Sigmoid colon (tissue), 7 donors: ENCODE measurements around the gene SH3GL2. TPM values are rescaled to one million over a fixed set of nuclear protein-coding genes. Genes with fewer than 3 reads are reported as not detected.

Source experiments
- DNase-seq: peaks from one replicate; pipeline ENCODE4 v3.0.0-alpha.2; 2019
- H3K27ac ChIP-seq, 4 donors: fragments of 200-600 bp; sonication (generic); one replicate each; pipeline ENCODE4 v1.5.1; 2016 to 2019; ENCODE audit warnings: mild to moderate bottlenecking in 1 of 4
- H3K27me3 ChIP-seq, 3 donors: fragments of 200-600 bp; sonication (generic); one replicate each; pipeline ENCODE4 v1.5.1; 2019; ENCODE audit warnings: mild to moderate bottlenecking in 1 of 3
- H3K36me3 ChIP-seq, 4 donors: fragments of 200-600 bp; sonication (generic); one replicate each; pipeline ENCODE4 v1.5.1; 2016 to 2019
- H3K4me1 ChIP-seq, 4 donors: fragments of 200-600 bp; sonication (generic); one replicate each; pipeline ENCODE4 v1.5.1; 2017 to 2019
- H3K4me3 ChIP-seq, 4 donors: fragments of 200-600 bp; sonication (generic); one replicate each; pipeline ENCODE4 v1.5.1; 2017 to 2019; ENCODE audit warnings: mild to moderate bottlenecking in 2 of 4, moderate library complexity in 1 of 4
- H3K9me3 ChIP-seq, 4 donors: fragments of 200-600 bp in 3 of 4; sonication (generic) in 3 of 4; one replicate each; pipeline versions ENCODE4 v1.5.1 to v1.6.1; 2013 to 2019
- CTCF ChIP-seq, 4 experiments: fragments of 450-650 bp in 3 of 4; fragments of 200-600 bp in 1 of 4; IDR thresholded peaks; one replicate each; pipeline ENCODE4 v1.5.1; 2016 to 2019; ENCODE audit warnings: antibody characterized with exemption in 4 of 4, mild to moderate bottlenecking in 3 of 4, moderate library complexity in 2 of 4
- EP300 ChIP-seq, 4 donors: sonication (generic); formaldehyde crosslinking; IDR thresholded peaks; one replicate each; pipeline ENCODE4 v1.6.1; 2017; ENCODE audit warnings: antibody characterized with exemption in 4 of 4
- POLR2A ChIP-seq, 2 donors: fragments of 450-650 bp; IDR thresholded peaks; one replicate each; pipeline ENCODE4 v1.6.1; 2016; ENCODE audit warnings: antibody characterized with exemption in 2 of 2, mild to moderate bottlenecking in 2 of 2, moderate library complexity in 2 of 2
- POLR2AphosphoS5 ChIP-seq, 4 donors: sonication (generic); formaldehyde crosslinking; IDR thresholded peaks; one replicate each; pipeline ENCODE4 v1.6.1; 2017; ENCODE audit warnings: antibody characterized with exemption in 4 of 4
- WGBS, 2 donors: extraction: QIAGEN DNeasy Blood & Tissue Kit; methylation state at CpG; one replicate each; pipeline ENCODE4 v1.1.7; 2013; 5-methylcytosine and 5-hydroxymethylcytosine counted together
- intact Hi-C: fragments of 100-400 bp; cut with DNase I; formaldehyde crosslinking; loops from one replicate; pipeline ENCODE4 v1.15.1; 2023
- polyA plus RNA-seq, 3 donors: library from polyadenylated mRNA; stranded (reverse); fragments of 200-250 nt; gene quantifications; one replicate each; pipeline ENCODE4 v1.2.3, GENCODE V29; 2013
- total RNA-seq, 4 donors: library from RNA; depleted of rRNA; stranded (reverse); fragments of >200 nt; gene quantifications; one replicate each; pipeline ENCODE4 v1.1.0, GENCODE V29; 2016
- donor health status: healthy with polysubstance abuse.
- donor health status: Bipolar disorder and iron deficiency.
- donor health status: healthy.

Gene SH3GL2
- total and polyA plus RNA-seq, 7 donors: 0.23 to 0.82 (median 0.68) TPM

DNA sequence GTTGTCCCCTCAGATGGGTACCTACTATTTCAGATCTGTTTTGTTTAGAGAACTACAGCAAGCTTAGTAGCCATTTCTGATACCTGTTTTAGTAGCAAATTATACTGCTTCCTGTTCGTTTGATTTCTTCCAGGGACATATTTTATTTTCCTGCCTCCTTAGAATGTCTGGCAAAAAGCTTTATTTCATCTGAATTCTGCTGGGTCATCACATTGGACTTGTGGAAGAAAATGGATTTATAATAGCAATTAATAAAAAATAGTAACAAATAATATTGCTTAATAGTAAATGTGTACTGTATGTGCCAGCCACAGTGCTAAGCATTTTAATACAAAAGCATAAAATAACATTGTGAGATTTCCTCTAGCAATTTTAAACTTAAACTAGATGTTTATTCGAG, 79.4 kb downstream of the SH3GL2 start:
- DNase-seq: no peak
- TF ChIP-seq POLR2AphosphoS5 (IDR thresholded peaks at IDR 0.05) (no peak), EP300 (IDR thresholded peaks at IDR 0.05) (no peak), CTCF (IDR thresholded peaks at IDR 0.05) (no peak), POLR2A (IDR thresholded peaks at IDR 0.05) (no peak)
- Histone ChIP-seq H3K4me1 (no peaks in the 10 kb centered on the region), H3K36me3 (no peaks in the 10 kb centered on the region), H3K9me3 (no peaks in the 10 kb centered on the region), H3K27ac (no peak overlapping the region), H3K27me3 (no peaks in the 10 kb centered on the region), H3K4me3 (no peak overlapping the region)
- intact Hi-C loops: no loop called here
- 75% methylated on average over 2 of the region's 2 CpGs for WGBS, 2 donors

DNA sequence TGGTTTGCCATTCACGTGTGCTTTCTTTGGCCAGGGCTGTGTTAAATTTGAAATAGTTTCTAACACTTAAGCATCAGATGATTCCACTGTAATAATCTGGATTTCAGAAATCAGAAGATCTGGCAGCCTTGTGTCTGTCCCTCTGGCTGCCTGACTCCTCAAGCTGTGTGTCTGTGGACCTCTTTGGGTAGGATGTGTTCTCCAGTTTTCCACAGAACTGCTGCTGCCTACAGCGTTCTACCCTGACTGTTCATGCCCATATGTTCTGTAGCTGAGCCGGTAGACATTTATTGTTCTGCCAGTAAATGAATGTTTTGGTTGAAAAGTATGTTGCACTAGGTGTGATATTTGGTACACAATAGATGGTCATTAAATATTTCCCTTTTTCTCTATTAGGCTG, 81.3 kb downstream of the SH3GL2 start:
- no peak overlapping the region for H3K4me3 ChIP-seq
- WGBS, 2 donors: 89 to 93% methylated on average over 3 of the region's 3 CpGs
- intact Hi-C loops: no loop called here
- no peaks in the 10 kb centered on the region for H3K36me3 ChIP-seq
- no peak for DNase-seq
- TF ChIP-seq POLR2A (IDR thresholded peaks at IDR 0.05) (no peak), POLR2AphosphoS5 (IDR thresholded peaks at IDR 0.05) (no peak), CTCF (IDR thresholded peaks at IDR 0.05) (no peak), EP300 (IDR thresholded peaks at IDR 0.05) (no peak)
- H3K27me3 ChIP-seq: no peaks in the 10 kb centered on the region
- no peaks in the 10 kb centered on the region for H3K9me3 ChIP-seq
- no peaks in the 10 kb centered on the region for H3K4me1 ChIP-seq
- H3K27ac ChIP-seq: no peak overlapping the region

GRCh38 chr9:17665450-17665849, 86.6 kb downstream of the SH3GL2 start:
- TF ChIP-seq POLR2A (IDR thresholded peaks at IDR 0.05): no peak
- TF ChIP-seq EP300 (IDR thresholded peaks at IDR 0.05): no peak
- no peak for TF ChIP-seq POLR2AphosphoS5 (IDR thresholded peaks at IDR 0.05)
- no peak for TF ChIP-seq CTCF (IDR thresholded peaks at IDR 0.05)
- no peaks in the 10 kb centered on the region for H3K4me1 ChIP-seq
- intact Hi-C loops: no loop called here
- H3K27ac ChIP-seq: no peak overlapping the region
- H3K9me3 ChIP-seq: no peaks in the 10 kb centered on the region
- DNase-seq: no peak
- WGBS, 2 donors: 77 to 85% methylated on average over 3 of the region's 3 CpGs
- no peaks in the 10 kb centered on the region for H3K27me3 ChIP-seq
- H3K36me3 ChIP-seq: no peaks in the 10 kb centered on the region
- H3K4me3 ChIP-seq: no peak overlapping the region

GRCh38 chr9:17669206-17669605, 90.3 kb downstream of the SH3GL2 start:
- H3K36me3 ChIP-seq: no peaks in the 10 kb centered on the region
- no peak for TF ChIP-seq EP300 (IDR thresholded peaks at IDR 0.05)
- TF ChIP-seq CTCF (IDR thresholded peaks at IDR 0.05): no peak
- no peak for TF ChIP-seq POLR2A (IDR thresholded peaks at IDR 0.05)
- no peak for TF ChIP-seq POLR2AphosphoS5 (IDR thresholded peaks at IDR 0.05)
- H3K27ac ChIP-seq: no peak overlapping the region
- no peak for DNase-seq
- H3K4me1 ChIP-seq: no peaks in the 10 kb centered on the region
- intact Hi-C loops: no loop called here
- WGBS, 2 donors: 65 to 69% methylated on average over 4 of the region's 4 CpGs
- H3K4me3 ChIP-seq: no peak overlapping the region
- no peaks in the 10 kb centered on the region for H3K27me3 ChIP-seq
- H3K9me3 ChIP-seq: no peaks in the 10 kb centered on the region

- H3K4me1 ChIP-seq: no peaks in the 10 kb centered on the region
- 72 to 90% methylated on average over 2 of the region's 2 CpGs for WGBS, 2 donors
- TF ChIP-seq POLR2A (IDR thresholded peaks at IDR 0.05) (no peak), POLR2AphosphoS5 (IDR thresholded peaks at IDR 0.05) (no peak), CTCF (IDR thresholded peaks at IDR 0.05) (no peak), EP300 (IDR thresholded peaks at IDR 0.05) (no peak)
- peaks cover 0 to 2% (median 0%) of the 10 kb centered on the region in 4 donors for H3K9me3 ChIP-seq
- DNase-seq: no peak
- intact Hi-C loops: no loop called here
- no peak overlapping the region for H3K4me3 ChIP-seq
- H3K27me3 ChIP-seq: no peaks in the 10 kb centered on the region
- H3K27ac ChIP-seq: no peak overlapping the region
- no peaks in the 10 kb centered on the region for H3K36me3 ChIP-seq
Observed at GRCh38 chr9:17682684-17683083, 103.8 kb downstream of the SH3GL2 start.
